ENCODE data around the gene EPS8L1. TPM values are rescaled to one million over a fixed set of nuclear protein-coding genes. Genes with fewer than 3 reads are reported as not detected.
A peak's percentile ranks its signal among the peaks of the same experiment; 100 is the strongest.

The EPS8L1 gene
- total and polyA plus RNA-seq, 8 donors: 10.2 to 279 (median 17.5) TPM

GRCh38 chr19:55112246-55112776 is 36.6 kb downstream of the EPS8L1 start:
- Histone ChIP-seq H3K36me3 (no peaks in the 10 kb centered on the region), H3K4me3 (no peak overlapping the region), H3K27me3 (no peaks in the 10 kb centered on the region), H3K27ac (no peak overlapping the region), H3K4me1 (peaks cover 0 to 5% (median 0%) of the 10 kb centered on the region in 3 donors), H3K9me3 (no peaks in the 10 kb centered on the region)
- no peak for ATAC-seq
- no peak for TF ChIP-seq CTCF (IDR thresholded peaks at IDR 0.05)
- intact Hi-C loops (cut with DNase I): no loop called here
- no peak for FAIRE-seq
- WGBS, 2 donors: 93% methylated on average over 25 of the region's 25 CpGs
- peak in 2 of 6 donors; percentile 12 to 34 for DNase-seq

- intact Hi-C loops (cut with DNase I): no loop called here
- H3K27ac ChIP-seq: peak overlapping the region; percentile 26 to 67 (median 51)
- no peaks in the 10 kb centered on the region for H3K36me3 ChIP-seq
- peaks cover 0 to 5% (median 0%) of the 10 kb centered on the region in 3 donors for H3K4me1 ChIP-seq
- ATAC-seq (no peak), DNase-seq (peak in 1 of 6 donors; percentile 18), FAIRE-seq (no peak)
- TF ChIP-seq CTCF (IDR thresholded peaks at IDR 0.05): no peak
- H3K9me3 ChIP-seq: no peaks in the 10 kb centered on the region
- WGBS, 2 donors: 75 to 77% methylated on average over 23 of the region's 23 CpGs
- H3K4me3 ChIP-seq: no peak overlapping the region
- H3K27me3 ChIP-seq: no peaks in the 10 kb centered on the region
Measured at GRCh38 chr19:55112777-55113569, 37.3 kb downstream of the EPS8L1 start.

- ATAC-seq (peak; percentile 1 to 36 (median 12)), DNase-seq (peak in 5 of 6 donors; percentile 68 to 81 (median 75)), FAIRE-seq (no peak)
- no peak for TF ChIP-seq CTCF (IDR thresholded peaks at IDR 0.05)
- Histone ChIP-seq H3K27me3 (no peaks in the 10 kb centered on the region), H3K9me3 (no peaks in the 10 kb centered on the region), H3K4me1 (peaks cover 0 to 10% (median 5%) of the 10 kb centered on the region in 3 donors), H3K4me3 (no peak overlapping the region), H3K27ac (peak overlapping the region; percentile 26 to 67 (median 51)), H3K36me3 (no peaks in the 10 kb centered on the region)
- WGBS, 2 donors: 30 to 34% methylated on average over 10 to 12 of the region's 12 CpGs
- intact Hi-C loops (cut with DNase I): no loop called here
Measured at GRCh38 chr19:55113570-55114039, 37.9 kb downstream of the EPS8L1 start.

- no peaks in the 10 kb centered on the region for H3K36me3 ChIP-seq
- FAIRE-seq: no peak
- no peak overlapping the region for H3K4me3 ChIP-seq
- 88 to 95% methylated on average over 8 to 9 of the region's 9 CpGs for WGBS, 2 donors
- peaks cover 0 to 11% (median 5%) of the 10 kb centered on the region in 3 donors for H3K4me1 ChIP-seq
- DNase-seq: peak in 1 of 6 donors; percentile 11
- H3K27ac ChIP-seq: no peak overlapping the region
- ATAC-seq: no peak
- intact Hi-C loops (cut with DNase I): no loop called here
- H3K9me3 ChIP-seq: no peaks in the 10 kb centered on the region
- no peak for TF ChIP-seq CTCF (IDR thresholded peaks at IDR 0.05)
- H3K27me3 ChIP-seq: no peaks in the 10 kb centered on the region
Measured at GRCh38 chr19:55114566-55115145, 39.0 kb downstream of the EPS8L1 start.
